ENCODE data around the gene ACTR10. TPM values are rescaled to one million over a fixed set of nuclear protein-coding genes. Genes with fewer than 3 reads are reported as not detected.
A peak's percentile ranks its signal among the peaks of the same experiment; 100 is the strongest.
"Not testable (repeated sequence)": the region's sequence is repeated elsewhere in the genome, so short reads cannot be mapped to it uniquely, and the experiment has no call there.

Gene ACTR10
- total RNA-seq, 1 donor from 2014 or later = 144 TPM

DNA sequence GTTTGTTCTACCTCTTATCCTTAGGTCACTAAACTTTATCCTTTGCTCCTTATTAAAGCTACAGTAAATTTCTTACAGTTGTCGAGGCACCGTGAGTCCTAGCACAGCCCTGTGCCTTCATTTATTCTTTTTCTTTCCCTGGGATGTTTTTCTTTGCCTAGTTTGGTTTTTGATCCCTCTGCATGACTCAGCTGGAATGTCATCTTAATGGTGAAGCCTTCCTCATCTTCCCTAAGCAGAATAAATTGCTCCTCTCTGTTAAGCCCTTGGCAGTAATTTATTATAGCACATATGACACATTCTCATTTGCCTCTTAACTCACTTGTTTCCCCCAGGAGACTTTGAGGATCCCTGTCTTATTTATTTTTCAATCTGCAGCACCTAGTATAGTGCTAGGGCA, 16.6 kb downstream of the ACTR10 start:
- DNase-seq = no peak

DNA sequence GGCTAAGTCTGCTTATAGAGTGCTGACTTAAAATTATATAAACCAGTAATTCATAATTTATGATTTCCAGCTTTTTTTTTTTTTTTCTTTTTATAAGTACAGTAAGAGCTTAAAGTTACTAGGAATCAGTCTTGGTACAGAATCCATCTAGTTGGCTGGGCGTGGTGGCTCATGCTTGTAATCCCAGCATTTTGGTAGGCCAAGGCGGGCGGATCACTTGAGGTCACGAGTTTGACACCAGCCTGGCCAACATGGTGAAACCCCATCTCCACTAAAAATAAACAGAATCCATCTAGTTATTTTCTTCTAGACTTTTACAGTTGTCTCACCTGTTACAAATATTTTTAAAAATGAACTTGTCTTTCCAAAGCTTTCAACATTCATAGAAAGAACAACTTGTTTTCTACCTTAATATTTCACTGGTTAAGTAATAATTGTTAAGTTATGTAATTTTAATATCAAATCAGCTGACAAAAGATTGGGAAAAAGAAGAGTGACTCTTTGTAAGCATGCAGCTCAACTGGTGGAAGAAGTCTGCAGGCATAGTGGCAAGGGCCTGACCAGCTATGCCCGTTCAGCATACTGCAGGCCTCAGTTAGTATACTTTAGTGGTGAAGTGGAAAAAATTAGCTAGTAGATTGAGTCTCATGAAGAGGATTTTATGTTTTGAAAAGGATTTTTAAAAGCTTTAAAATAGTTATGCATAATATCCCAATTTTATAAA, 27.3 kb downstream of the ACTR10 start:
- no peak for DNase-seq

DNA sequence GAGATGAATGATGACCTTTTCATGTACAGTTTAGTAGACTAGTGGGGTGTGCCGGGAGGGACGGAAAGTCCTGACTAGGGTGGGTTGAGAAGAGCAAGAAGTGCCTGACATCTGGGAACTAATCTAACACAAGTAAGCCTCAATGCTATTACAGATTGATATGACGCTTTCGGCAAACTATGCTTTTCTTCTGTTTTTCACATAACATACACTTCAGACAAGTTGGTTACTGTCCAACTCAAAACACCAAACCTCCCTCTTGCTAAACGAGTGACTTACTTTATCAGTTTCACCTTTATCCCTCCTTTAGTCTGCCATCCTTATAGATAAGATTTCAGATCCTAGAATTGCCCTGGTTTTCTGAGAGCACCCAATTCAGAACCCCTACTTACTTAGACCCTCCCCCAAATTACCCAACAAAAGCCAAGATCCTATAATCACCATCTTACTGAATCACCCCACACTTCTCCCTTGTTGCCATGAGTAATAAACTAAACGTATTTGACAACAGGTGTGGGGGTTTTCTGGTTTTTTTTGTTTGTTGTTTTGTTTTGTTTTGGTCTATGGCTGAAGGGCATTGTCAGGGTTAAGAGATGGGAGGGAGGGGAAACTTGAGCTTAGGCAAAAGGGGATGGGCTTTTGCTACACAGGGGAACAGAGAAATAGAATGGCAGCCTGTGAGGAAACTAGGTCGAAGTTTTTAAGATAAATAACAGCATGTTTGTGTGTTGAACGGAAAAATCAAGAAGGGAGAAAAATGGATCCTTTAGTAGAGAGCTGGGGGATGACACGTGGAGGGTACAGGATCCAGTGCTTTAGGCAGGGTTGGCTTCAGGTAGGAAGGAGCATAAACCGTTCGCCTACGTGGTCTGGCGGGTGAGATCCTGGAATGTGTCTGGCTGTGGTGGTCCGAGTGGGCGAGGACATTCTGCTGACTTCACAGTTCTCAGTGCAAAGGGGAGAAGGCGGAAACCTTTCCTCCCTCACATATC, 38.6 kb downstream of the ACTR10 start:
- no peak for DNase-seq

DNA sequence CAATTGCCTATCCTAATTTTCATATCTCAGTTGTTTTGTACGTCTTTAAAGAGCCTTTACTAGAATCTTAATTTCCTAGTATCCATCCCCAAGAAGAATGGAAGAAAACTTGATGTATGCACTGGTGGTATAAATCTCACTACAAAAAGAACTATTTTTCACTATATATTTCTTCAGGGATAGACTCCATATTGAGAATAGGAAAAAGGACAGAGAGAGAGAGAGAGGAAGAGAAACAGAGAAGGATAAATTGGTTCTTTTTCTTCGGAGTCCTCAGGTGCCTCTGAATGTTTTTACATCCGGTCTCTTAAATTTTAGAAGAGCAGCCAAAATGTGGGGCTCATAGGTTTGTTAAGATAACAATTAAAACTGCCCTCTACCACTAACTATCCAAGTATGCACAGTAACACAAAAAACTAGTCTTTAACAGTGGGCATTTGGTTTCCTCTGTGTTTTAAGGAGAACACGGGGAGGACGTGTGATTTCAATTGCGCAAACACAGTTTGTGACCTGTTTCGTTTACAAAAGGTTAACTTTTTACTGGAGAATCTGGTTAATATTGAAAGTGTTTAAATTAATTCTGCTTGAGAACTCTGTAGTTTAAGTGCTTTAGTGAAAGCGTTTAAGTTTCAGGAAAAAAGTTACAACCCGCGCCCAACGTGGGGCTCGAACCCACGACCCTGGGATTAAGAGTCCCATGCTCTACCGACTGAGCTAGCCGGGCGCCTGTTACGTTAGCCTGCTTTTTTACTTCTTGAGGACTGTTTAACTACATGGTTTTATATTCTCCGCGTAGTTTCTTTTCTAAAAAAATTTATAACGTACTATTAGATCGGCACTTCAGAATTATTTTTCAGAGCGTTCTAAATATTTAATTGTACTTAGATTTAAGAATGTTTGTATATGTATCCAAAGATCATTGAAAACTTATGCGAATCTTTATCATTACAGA, 39.6 kb downstream of the ACTR10 start:
- DNase-seq = no peak

DNA sequence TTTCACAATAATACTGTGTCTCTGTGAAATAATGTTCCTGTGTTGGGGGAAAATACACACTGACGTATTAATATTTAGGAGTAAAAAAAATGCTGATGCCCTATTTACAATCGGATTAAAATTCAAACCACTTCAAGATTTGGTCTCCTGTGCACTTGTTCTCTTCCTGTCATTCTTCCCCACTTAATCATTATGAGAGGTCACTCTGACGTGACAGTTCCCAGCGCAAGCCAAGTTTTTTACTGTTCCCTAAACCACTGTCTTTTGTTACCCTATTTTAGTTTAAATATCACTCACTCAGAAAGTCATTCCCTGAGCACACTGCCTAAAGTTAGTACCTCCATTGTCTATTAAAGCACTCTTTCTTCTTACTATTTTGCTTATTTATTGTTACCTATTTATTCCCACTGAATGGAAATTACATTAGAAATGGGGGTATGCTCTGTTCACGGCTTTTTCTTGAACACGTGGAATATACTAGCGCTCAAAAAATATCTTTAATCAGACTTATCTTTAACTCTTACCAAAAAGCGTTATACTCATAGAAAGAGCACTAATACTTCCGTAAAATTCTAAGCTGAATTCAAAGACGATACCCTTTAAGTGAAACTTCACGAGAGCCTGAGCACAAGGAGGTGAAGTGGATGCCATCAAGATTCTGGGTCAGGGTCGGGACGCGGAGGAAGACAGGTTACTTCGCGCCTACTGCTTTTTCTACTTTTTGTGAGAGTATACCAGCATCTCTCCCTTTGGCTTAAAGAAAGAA, 44.0 kb downstream of the ACTR10 start:
- DNase-seq = no peak

DNA sequence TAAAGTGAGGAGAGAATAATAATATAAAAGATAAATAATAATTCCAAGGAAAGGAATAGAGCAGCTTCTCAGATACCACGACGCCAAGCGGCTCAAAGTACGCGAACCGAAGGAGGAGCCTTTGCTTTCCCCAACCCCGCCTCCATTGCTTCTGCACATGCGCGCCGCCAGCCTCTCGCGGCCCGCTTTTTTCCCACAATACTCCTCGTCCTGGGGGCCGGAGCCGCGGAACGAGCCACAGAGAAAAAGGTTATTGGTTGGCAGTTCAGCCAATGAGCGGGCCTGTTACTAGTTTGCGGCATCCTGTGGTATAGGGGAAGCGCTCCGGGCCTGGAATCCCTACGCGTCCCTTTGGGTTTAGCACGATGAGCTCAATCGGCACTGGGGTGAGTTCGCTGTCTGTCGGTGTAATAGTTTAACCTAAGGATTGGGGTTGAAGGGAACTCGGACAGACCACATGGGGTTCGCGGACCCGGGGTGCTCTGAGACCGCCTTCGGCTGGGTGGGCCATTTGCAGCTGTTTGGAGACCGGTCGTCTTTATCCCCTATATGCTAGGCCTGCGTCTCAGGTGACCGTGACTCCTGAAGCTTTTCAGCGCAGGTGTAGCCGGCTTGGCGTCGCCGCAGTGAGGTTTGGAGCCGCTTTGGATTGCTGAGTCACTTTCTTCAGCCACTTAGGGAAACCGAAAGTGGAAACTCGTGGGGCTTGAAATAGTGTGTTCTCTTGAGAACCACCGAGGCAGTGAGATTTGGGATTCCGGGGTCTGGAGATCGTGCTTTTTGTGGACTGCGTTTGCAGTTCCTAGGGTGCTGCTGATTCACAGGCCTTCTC, 44.8 kb downstream of the ACTR10 start, which contains the start of gene PSMA3:
PSMA3 (plus strand) TSS at position 288 of the 832 bp plus-strand sequence; CDS start at position 366, 78 bp downstream.
- DNase-seq = peak; percentile 95

DNA sequence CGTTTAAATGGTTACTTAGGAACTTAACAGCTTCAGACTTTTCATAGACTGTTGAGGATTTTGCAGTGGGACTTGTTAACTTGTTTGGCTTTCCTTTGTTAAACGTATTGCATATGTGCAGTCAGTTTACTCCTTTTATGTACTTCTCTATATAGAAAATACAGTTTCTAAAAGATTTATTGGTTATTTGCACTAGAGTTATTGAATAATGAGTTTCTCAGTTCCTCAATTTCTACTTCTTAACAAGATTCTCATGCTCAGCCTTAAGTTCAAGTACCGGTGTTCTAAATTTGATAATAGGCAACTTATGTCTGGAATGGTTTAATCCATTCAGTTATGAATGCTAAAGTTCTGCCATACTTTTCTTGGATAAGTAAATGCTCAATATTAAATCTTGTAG, 45.6 kb downstream of the ACTR10 start:
- DNase-seq = no peak

DNA sequence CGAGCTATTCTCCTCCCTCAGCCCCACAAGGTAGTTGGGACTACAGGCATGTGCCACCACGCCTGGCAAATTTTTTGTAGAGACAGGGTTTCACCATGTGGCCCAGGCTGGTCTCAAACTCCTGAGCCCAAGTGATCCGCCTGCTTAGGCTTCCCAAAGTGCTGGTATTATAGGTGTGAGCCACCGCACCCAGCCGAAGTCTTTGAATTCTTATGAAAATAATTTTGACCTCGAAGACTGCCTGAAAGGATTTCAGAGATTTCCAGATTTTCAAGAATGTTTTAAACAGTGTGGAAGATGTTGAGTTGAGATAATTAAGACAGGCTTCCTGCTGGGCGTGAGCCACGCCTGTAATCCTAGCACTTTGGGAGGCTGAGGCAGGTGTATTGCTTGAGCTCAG, 49.7 kb downstream of the ACTR10 start:
- DNase-seq = no peak

DNA sequence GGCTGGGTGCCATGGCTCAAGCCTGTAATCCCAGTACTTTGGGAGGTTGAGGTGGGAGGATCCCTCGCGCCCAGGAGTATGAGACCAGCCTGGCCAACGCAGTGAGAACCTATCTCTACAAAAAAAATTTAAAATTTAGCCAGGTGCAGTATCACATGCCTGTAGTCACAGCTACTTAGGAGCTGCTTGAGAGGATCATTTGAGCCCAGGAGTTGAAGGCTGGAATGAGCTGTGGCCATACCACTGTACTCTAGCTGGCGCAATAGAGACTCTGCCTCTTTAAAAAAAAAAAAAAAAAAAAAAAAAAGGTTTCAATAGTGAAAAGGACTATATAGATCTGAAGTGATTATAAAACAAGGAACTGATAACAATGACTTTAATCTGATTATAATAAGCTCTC, 58.2 kb downstream of the ACTR10 start:
- DNase-seq = no peak

DNA sequence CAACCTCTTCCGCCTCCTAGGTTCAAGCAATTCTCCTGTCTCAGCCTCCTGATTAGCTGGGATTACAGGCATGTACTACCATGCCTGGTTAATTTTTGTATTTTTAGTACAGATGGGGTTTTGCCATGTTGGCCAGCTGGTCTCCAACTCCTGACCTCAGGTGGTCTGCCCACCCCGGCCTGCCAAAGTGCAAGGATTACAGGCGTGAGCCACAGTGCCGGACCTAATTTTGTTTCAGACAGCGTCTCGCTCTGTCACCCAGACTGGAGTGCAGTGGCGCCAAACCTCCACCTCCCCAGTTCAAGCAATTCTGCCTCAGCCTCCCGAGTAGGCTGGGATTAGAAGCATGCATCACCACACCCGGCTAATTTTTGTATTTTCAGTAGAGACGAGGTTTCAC, 62.1 kb downstream of the ACTR10 start:
- DNase-seq = not testable (repeated sequence)

DNA sequence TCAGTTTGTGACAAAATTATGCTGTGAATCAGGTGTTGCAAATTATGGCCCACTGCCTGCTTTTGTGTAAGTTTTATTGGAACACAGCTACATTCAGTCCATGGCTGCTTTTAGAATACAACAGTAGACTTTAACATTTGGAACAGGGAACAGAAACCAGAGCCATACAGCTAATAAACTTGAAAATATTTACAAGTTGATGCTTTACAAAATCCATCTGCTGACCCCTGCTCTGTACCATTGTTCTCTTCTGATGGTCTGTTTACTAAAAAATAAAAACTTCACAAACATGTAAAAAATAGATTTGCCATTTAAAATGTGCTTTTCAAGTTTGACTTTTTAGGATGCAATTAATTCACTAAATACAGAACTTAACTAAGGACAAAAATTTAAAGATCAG, 65.5 kb downstream of the ACTR10 start:
- DNase-seq = no peak

DNA sequence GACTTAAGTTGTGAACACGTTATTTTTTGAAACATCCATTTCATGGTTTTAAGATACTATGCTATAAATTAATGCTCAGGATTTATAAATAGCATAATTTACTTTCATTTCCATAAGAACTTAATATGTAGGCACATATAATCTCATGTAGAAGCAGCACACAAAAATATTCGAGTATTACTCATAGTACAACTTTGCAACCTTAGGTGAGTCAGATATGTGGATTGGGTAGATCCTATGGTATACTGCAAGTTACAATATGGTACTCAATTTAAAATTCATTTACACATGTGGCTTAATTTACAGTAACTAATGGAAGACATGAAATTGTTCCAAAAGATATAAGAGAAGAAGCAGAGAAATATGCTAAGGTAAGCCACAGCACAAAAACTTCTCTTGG, 70.7 kb downstream of the ACTR10 start:
- DNase-seq = no peak

DNA sequence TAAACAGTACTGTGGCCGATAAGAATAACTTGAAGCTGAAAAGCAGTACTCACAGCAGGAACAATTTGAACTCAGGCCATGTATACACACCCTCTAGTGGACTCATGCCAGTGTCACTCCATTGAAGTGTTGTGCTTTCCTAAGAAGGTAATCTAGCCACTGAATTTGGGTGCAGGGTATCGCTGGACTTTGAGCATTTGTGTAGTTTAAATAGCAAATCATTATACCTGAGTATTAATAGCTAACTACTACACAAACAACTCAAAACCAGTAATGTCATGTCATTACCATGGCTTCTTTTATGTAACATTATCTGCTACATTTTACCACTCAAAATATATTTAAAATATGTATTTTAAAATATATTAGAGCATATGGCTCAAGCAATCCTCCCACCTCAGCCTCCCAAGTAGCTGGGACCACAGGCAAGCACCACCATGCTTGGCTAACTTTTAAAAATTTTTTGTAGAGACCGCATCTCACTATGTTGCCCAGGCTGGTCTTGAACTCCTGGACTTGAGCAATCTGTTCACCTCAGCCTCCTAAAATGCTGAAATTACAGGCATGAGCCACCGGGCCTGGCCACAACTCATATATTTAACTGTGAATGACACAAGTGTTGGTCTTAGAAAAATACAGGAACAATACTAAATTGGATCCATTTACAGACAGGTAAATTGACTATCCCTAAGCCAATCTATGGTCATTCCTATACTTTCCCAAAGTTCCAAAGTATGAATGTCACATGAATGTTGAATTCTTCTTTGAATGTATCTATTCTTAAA, 72.8 kb downstream of the ACTR10 start:
- DNase-seq = no peak

DNA sequence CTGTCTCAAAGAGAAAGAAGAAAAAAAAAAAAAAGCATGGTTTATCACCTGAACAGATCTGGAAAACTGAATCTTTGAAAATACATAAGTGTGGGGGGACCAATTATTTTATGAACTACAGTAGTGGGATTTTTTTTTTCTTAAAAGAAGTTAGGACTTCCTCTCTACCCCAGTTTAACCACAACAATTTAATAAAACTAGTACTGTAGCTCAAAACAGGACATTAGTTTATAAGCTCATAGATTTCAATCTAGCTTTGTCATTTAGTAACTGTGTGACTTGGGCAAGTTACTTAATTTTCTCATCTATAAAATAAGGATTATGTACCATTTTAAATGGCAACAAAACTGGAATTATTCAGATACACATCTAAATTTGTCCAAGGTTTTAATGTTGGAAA, 74.9 kb downstream of the ACTR10 start:
- DNase-seq = no peak

DNA sequence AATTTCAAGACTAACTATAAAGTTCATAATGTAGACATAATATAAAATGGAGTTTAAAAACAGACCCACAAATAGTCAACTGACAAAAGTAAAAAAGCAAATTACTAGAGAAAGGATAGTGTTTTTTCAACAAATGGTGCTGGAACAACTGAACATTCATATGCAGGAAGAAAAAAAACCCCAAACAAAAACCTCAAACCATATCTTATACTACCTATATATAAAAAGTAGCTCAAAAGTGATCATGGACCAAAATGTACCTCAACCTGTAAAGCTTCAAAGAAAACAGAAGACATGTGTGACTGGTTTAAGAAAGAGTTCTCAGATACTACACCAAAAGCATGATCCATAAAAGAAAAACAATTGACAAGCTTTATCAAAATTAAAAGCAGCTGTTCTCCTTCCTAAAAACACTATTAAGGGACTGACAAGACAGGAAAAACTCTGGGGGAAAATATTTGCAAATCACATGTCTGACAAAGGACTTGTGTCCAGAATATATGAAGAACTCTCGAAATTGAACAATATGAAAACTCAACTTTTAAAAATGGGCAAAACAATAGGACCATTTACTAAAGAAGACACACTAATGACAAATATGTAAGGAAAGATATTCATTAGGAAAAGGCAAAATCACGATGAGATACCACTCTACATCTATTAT, 75.7 kb downstream of the ACTR10 start:
- DNase-seq = no peak

DNA sequence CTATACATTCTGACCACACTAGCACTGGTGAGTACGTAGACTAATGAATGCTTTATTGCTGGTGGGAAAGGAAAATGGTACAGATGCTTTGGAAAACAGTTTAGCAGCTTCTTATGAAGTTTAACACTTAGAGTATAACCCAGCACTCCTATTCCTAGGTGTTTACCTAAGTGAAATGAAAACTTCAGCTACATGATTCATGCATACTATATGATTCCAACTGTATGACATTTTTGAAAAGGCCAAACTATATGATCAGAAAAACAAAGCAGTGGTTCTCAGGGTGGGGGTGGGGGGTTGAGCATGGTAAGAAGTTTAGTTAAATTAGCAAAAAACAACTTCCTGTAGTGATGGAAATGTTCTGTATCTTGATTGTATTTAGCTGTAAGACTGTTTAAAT, 76.3 kb downstream of the ACTR10 start:
- DNase-seq = no peak

DNA sequence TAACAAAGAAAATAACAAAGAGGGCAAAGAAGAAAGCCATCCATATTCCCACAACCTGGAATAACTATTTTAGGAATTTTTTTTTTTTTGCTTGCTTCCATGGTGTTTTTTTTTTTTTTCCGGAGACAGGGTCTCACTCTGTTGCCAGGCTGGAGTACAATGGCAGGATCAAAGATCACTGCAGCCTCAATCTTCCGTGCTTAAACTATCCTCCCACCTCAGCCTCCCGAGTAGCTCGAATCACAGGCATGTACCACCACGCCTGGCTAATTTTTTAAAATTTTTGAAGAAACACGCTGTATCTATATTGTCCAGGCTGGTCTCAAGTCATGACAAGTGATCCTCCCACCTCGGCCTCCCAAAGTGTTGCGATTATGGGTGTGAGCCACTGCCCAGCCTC, 78.2 kb downstream of the ACTR10 start:
- DNase-seq = no peak

DNA sequence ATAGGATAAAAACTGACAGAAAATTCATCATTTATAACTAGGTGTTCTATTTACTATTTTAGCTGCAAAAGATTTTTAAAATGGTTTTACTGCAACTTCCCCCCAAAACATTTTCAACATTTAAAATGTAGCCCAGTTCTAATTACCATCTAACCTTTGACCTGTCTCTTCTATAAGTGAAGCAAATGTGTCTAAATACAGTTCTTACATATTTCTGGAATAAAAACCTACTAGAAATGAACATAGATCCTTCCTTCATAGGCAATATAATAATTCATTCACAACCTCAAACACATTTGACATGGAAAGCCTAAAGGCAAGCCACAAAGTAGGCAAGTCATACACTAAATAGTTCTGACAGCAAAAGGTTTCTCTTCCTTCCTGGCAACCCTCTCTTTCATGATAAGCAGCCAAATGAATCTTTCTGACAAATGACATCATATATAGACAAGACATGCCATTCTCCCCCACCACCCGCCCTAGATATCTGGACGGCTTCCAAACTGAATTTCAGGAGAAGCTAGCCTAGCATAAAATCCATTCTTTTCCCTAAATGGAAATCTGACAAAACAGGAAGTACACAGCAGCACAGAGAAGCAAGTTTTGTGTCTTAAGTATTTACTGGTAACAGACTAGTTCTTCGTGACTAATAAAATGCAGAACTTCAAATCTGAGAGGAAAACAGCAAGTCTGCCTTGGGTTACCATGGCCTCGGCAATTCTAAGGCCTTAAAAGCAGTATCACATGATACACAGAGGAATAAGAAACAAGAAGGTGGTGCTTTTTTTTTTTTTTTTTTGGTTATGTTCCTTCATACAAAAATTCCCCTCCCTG, 81.2 kb downstream of the ACTR10 start:
- DNase-seq = peak; percentile 4
